GM19023 (cell line): ENCODE data around the gene SNF8.
"Not testable (repeated sequence)": the region's sequence is repeated elsewhere in the genome, so short reads cannot be mapped to it uniquely, and the experiment has no call there.

Experiments
- ATAC-seq: cut with Tn5 transposase; IDR thresholded peaks from one replicate; pipeline ENCODE4 v1.9.1; 2021; ENCODE audit warnings: mild to moderate bottlenecking, moderate library complexity; ENCODE audit not compliant: unreplicated experiment

Gene SNF8

GRCh38 chr17:48944515-48945260 is at the start of gene SNF8:
TSS of gene SNF8 (minus strand) at chr17:48944842. CDS start at chr17:48944734, 108 bp downstream.
- peak; percentile 92 for ATAC-seq

GRCh38 chr17:48993951-48994350 is 49.3 kb upstream of the SNF8 start:
- no peak for ATAC-seq

GRCh38 chr17:48993305-48993704 is 48.7 kb upstream of the SNF8 start:
- ATAC-seq: no peak

GRCh38 chr17:48992444-48992843 is 47.8 kb upstream of the SNF8 start:
- no peak for ATAC-seq

GRCh38 chr17:48990882-48991357 is 46.3 kb upstream of the SNF8 start:
- ATAC-seq: no peak

- no peak for ATAC-seq
Observed at GRCh38 chr17:48989100-48989499, 44.5 kb upstream of the SNF8 start.

GRCh38 chr17:48985436-48986245 is 41.0 kb upstream of the SNF8 start:
- no peak for ATAC-seq

- no peak for ATAC-seq
Observed at GRCh38 chr17:48981927-48982539, 37.4 kb upstream of the SNF8 start.

GRCh38 chr17:48973806-48974205 is 29.2 kb upstream of the SNF8 start:
- no peak for ATAC-seq

GRCh38 chr17:48972749-48973097 is 28.1 kb upstream of the SNF8 start:
- no peak for ATAC-seq

GRCh38 chr17:48970865-48971687 is 26.4 kb upstream of the SNF8 start:
- no peak for ATAC-seq

GRCh38 chr17:48970224-48970623 is 25.6 kb upstream of the SNF8 start:
- ATAC-seq: no peak

GRCh38 chr17:48961516-48962233 is 17.0 kb upstream of the SNF8 start:
- ATAC-seq: no peak

- ATAC-seq: no peak
Observed at GRCh38 chr17:48960834-48961515, 16.3 kb upstream of the SNF8 start.

- ATAC-seq: no peak
Observed at GRCh38 chr17:48954300-48954755, 9.7 kb upstream of the SNF8 start.

GRCh38 chr17:48952904-48953303 is 8.3 kb upstream of the SNF8 start:
- ATAC-seq: no peak

- no peak for ATAC-seq
Observed at GRCh38 chr17:48951572-48951971, 6.9 kb upstream of the SNF8 start.

GRCh38 chr17:48945261-48945651 is 614 bp upstream of the SNF8 start:
- ATAC-seq: not testable (repeated sequence)

- no peak for ATAC-seq
Observed at GRCh38 chr17:48933035-48933434, 11.6 kb downstream of the SNF8 start.
